ENCODE measurements around the gene EFNA4. TPM values are rescaled to one million over a fixed set of nuclear protein-coding genes. Genes with fewer than 3 reads are reported as not detected.

The EFNA4 gene
- total and polyA plus RNA-seq, 2 of the 4 experiments (the other 2 are of a cell fraction), result 3.8 to 11.8 TPM

GRCh38 chr1:155117610-155118009, 54.1 kb downstream of the EFNA4 start:
- Histone ChIP-seq H3K9me3 (ENCODE audit: control insufficient read depth, insufficient read depth, low read length) (no peaks in the 10 kb centered on the region), H3K9ac (ENCODE audit: low read depth, low read length) (no peak overlapping the region), H3K4me2 (ENCODE audit: low read depth, low read length) (no peak overlapping the region), H3K56ac (ENCODE audit: extremely low read depth, insufficient read depth, low read length) (no peak overlapping the region), H2AK9ac (replicated peaks; ENCODE audit: low read depth, low read length, poor library complexity) (no peak overlapping the region), H2BK120ac (ENCODE audit: low read depth, low read length) (no peak overlapping the region), H2AK5ac (ENCODE audit: low read depth, low read length) (no peak overlapping the region), H3K4me3 (ENCODE audit: insufficient read depth, low read depth, low read length) (no peak overlapping the region), H2BK15ac (ENCODE audit: low read depth, low read length) (no peak overlapping the region), H2BK20ac (ENCODE audit: low read depth, low read length) (no peak overlapping the region), H4K5ac (ENCODE audit: low read depth, low read length) (no peak overlapping the region), H3K79me1 (ENCODE audit: low read depth in 1 of 2, low read length in 2 of 2) (no peaks in the 10 kb centered on the region), H2BK5ac (ENCODE audit: low read depth, low read length, poor library complexity, severe bottlenecking) (no peak overlapping the region), H4K91ac (ENCODE audit: insufficient read depth, low read depth, low read length) (no peak overlapping the region), H3K4me1 (ENCODE audit: control insufficient read depth, insufficient read depth, low read length) (no peaks in the 10 kb centered on the region), H3K4ac (ENCODE audit: low read depth, low read length) (no peak overlapping the region), H3K14ac (replicated peaks; ENCODE audit: low read depth, low read length) (no peak overlapping the region), H4K20me1 (ENCODE audit: insufficient read depth, low read length) (no peaks in the 10 kb centered on the region), H3K23ac (ENCODE audit: low read depth, low read length) (no peak overlapping the region), H2AFZ (replicated peaks; ENCODE audit: low read length, poor library complexity) (no peak overlapping the region), H3K27me3 (ENCODE audit: control insufficient read depth, insufficient read depth, low read length) (peaks cover 56% of the 10 kb centered on the region), H3K27ac (ENCODE audit: insufficient read depth, low read length) (no peak overlapping the region), H3K9me1 (ENCODE audit: insufficient read depth, low read length) (no peaks in the 10 kb centered on the region; the same call in 1 of the 2 replicates), H4K8ac (ENCODE audit: low read depth in 2 of 2, low read length in 2 of 2) (no peak overlapping the region), H3K36me3 (ENCODE audit: control insufficient read depth, insufficient read depth, low read length) (no peaks in the 10 kb centered on the region), H3K18ac (ENCODE audit: low read depth, low read length) (no peak overlapping the region)
- in situ Hi-C loops (cut with MboI; ENCODE audit: low sequenced_read_pairs) (no loop called here), dilution Hi-C loops (cut with HindIII; ENCODE audit: low sequenced_read_pairs, unreplicated experiment) (no loop called here), intact Hi-C loops (cut with micrococcal nuclease) (no loop called here)
- DNase-seq (no peak), ATAC-seq (ENCODE audit: low read depth) (no peak)
- ChIA-PET CTCF (interaction anchor here (0.6 kb wide), 1 partner anchor 225 kb away, joined by 3 read pairs; no protein-coding TSS in a partner anchor), POLR2A (ENCODE audit: unreplicated experiment) (interaction anchor here (0.6 kb wide), 1 partner anchor 16 kb away, joined by 3 read pairs; no protein-coding TSS in a partner anchor)
- 27% methylated on average over 2 of the region's 4 CpGs; no CpG with 5 or more reads in 1 of the 2 experiments for WGBS, 2 experiments (ENCODE audit: extremely low coverage in 2 of 2, insufficient read length in 1 of 2)
- TF ChIP-seq CTCF (conservative IDR thresholded peaks at IDR 0.05; ENCODE audit: low read depth, low read length), result no peak
- no peak for TF ChIP-seq RFX5 (IDR thresholded peaks at IDR 0.05; ENCODE audit: low read depth, low read length)
- TF ChIP-seq POLR2A (IDR thresholded peaks at IDR 0.05; ENCODE audit: low read depth, low read length), result no peak
- TF ChIP-seq MXI1 (IDR thresholded peaks at IDR 0.05; ENCODE audit: borderline replicate concordance, low read depth, low read length), result no peak
- TF ChIP-seq ELK1 (IDR thresholded peaks at IDR 0.05; ENCODE audit: borderline replicate concordance, low read depth, low read length), result no peak
- no peak for TF ChIP-seq USF2 (IDR thresholded peaks at IDR 0.05; ENCODE audit: low read depth, low read length)
- no peak for TF ChIP-seq RAD21 (IDR thresholded peaks at IDR 0.05; ENCODE audit: low read length)
- no peak for TF ChIP-seq MAFK (IDR thresholded peaks at IDR 0.05; ENCODE audit: low read depth, low read length)
- TF ChIP-seq BHLHE40 (IDR thresholded peaks at IDR 0.05; ENCODE audit: low read depth, low read length), result no peak
- no peak for TF ChIP-seq FOS (IDR thresholded peaks at IDR 0.05; ENCODE audit: low read depth, low read length)
- no peak for TF ChIP-seq CEBPB (IDR thresholded peaks at IDR 0.05; ENCODE audit: low read depth, low read length)
- no peak for TF ChIP-seq CHD1 (IDR thresholded peaks at IDR 0.05; ENCODE audit: low read depth, low read length)
- no peak for TF ChIP-seq NFE2L2 (IDR thresholded peaks at IDR 0.05; ENCODE audit: low read depth, low read length)
- TF ChIP-seq MAZ (IDR thresholded peaks at IDR 0.05; ENCODE audit: borderline replicate concordance, low read depth, low read length), result no peak
- no peak for TF ChIP-seq RCOR1 (IDR thresholded peaks at IDR 0.05; ENCODE audit: insufficient replicate concordance, low read length)
- no peak for TF ChIP-seq SMC3 (IDR thresholded peaks at IDR 0.05; ENCODE audit: low read depth, low read length)
- no TSS peak for BruUV-seq (replicated peaks)
